Measurements from ENCODE around the gene CTTNBP2.

CTTNBP2 gene

GRCh38 chr7:117780832-117781231 lies 92.4 kb downstream of the CTTNBP2 start:
- H4K8ac ChIP-seq (ENCODE audit: low read length), result no peak overlapping the region
- no peak overlapping the region for H3K23ac ChIP-seq (ENCODE audit: low read length in 2 of 2)
- H2BK12ac ChIP-seq (ENCODE audit: low read length in 2 of 2), result no peak overlapping the region
- H3K36me3 ChIP-seq (ENCODE audit: control insufficient read depth in 1 of 2, insufficient read depth in 2 of 2, low read depth in 1 of 2, low read length in 2 of 2), result no peaks in the 10 kb centered on the region
- no peak overlapping the region for H2BK15ac ChIP-seq (ENCODE audit: low read depth, poor library complexity, severe bottlenecking)
- H3K4me3 ChIP-seq (ENCODE audit: insufficient read depth in 1 of 2, low read depth in 1 of 2, low read length in 2 of 2), result no peak overlapping the region
- H3K9me3 ChIP-seq (ENCODE audit: control insufficient read depth, low read length), result no peaks in the 10 kb centered on the region
- 100% methylated on average over 2 of the region's 2 CpGs for whole genome bisulfite sequencing
- no peaks in the 10 kb centered on the region for H3K79me1 ChIP-seq (replicated peaks; ENCODE audit: low read length, poor library complexity, severe bottlenecking)
- H3K27ac ChIP-seq (ENCODE audit: low read length, poor library complexity, severe bottlenecking), result no peak overlapping the region
- no peak overlapping the region for H3K4ac ChIP-seq (ENCODE audit: low read depth in 1 of 2, low read length in 2 of 2)
- H2AK5ac ChIP-seq (ENCODE audit: low read length, severe bottlenecking), result no peak overlapping the region
- no peak overlapping the region for H2BK120ac ChIP-seq (ENCODE audit: low read depth, low read length)
- peak overlapping the region; percentile 43 for H3K9ac ChIP-seq (ENCODE audit: low read length)
- H3K27me3 ChIP-seq (ENCODE audit: control insufficient read depth in 1 of 2, insufficient read depth in 1 of 2, low read length in 2 of 2), result no peaks in the 10 kb centered on the region
- H3K4me1 ChIP-seq (ENCODE audit: control insufficient read depth, insufficient read depth, low read depth, low read length), result peaks cover 6% of the 10 kb centered on the region
- peak; percentile 34 for DNase-seq
- H4K91ac ChIP-seq (ENCODE audit: low read length), result no peak overlapping the region
- no peak overlapping the region for H3K4me2 ChIP-seq (ENCODE audit: low read length, poor library complexity, severe bottlenecking)
- no peak overlapping the region for H3K14ac ChIP-seq (ENCODE audit: low read length in 2 of 2)
- H2BK5ac ChIP-seq (ENCODE audit: low read depth, low read length, poor library complexity, severe bottlenecking), result no peak overlapping the region
- H2AFZ ChIP-seq (ENCODE audit: low read depth, low read length), result no peak overlapping the region
- H3K18ac ChIP-seq (ENCODE audit: low read depth in 1 of 2, low read length in 2 of 2), result no peak overlapping the region

GRCh38 chr7:117777335-117778142 lies 95.7 kb downstream of the CTTNBP2 start:
- no peak overlapping the region for H3K23ac ChIP-seq (ENCODE audit: low read length in 2 of 2)
- H3K4me2 ChIP-seq (ENCODE audit: low read length, poor library complexity, severe bottlenecking), result no peak overlapping the region
- DNase-seq, result no peak
- WGBS, result 95% methylated on average over 3 of the region's 3 CpGs
- H2BK12ac ChIP-seq (ENCODE audit: low read length in 2 of 2), result no peak overlapping the region
- H3K4me1 ChIP-seq (ENCODE audit: control insufficient read depth, insufficient read depth, low read depth, low read length), result peaks cover 6% of the 10 kb centered on the region
- H4K91ac ChIP-seq (ENCODE audit: low read length), result no peak overlapping the region
- no peaks in the 10 kb centered on the region for H3K36me3 ChIP-seq (ENCODE audit: control insufficient read depth in 1 of 2, insufficient read depth in 2 of 2, low read depth in 1 of 2, low read length in 2 of 2)
- H3K27ac ChIP-seq (ENCODE audit: low read length, poor library complexity, severe bottlenecking), result no peak overlapping the region
- H2BK15ac ChIP-seq (ENCODE audit: low read depth, poor library complexity, severe bottlenecking), result no peak overlapping the region
- no peak overlapping the region for H3K14ac ChIP-seq (ENCODE audit: low read length in 2 of 2)
- H3K9ac ChIP-seq (ENCODE audit: low read length), result no peak overlapping the region
- H2BK120ac ChIP-seq (ENCODE audit: low read depth, low read length), result no peak overlapping the region
- H4K8ac ChIP-seq (ENCODE audit: low read length), result no peak overlapping the region
- no peak overlapping the region for H2AK5ac ChIP-seq (ENCODE audit: low read length, severe bottlenecking)
- no peaks in the 10 kb centered on the region for H3K27me3 ChIP-seq (ENCODE audit: control insufficient read depth in 1 of 2, insufficient read depth in 1 of 2, low read length in 2 of 2)
- no peaks in the 10 kb centered on the region for H3K9me3 ChIP-seq (ENCODE audit: control insufficient read depth, low read length)
- H3K4me3 ChIP-seq (ENCODE audit: insufficient read depth in 1 of 2, low read depth in 1 of 2, low read length in 2 of 2), result no peak overlapping the region
- no peak overlapping the region for H2BK5ac ChIP-seq (ENCODE audit: low read depth, low read length, poor library complexity, severe bottlenecking)
- no peak overlapping the region for H3K4ac ChIP-seq (ENCODE audit: low read depth in 1 of 2, low read length in 2 of 2)
- H3K79me1 ChIP-seq (replicated peaks; ENCODE audit: low read length, poor library complexity, severe bottlenecking), result no peaks in the 10 kb centered on the region
- no peak overlapping the region for H2AFZ ChIP-seq (ENCODE audit: low read depth, low read length)
- H3K18ac ChIP-seq (ENCODE audit: low read depth in 1 of 2, low read length in 2 of 2), result no peak overlapping the region

- no peak overlapping the region for H4K8ac ChIP-seq (ENCODE audit: low read length)
- H2BK120ac ChIP-seq (ENCODE audit: low read depth, low read length), result no peak overlapping the region
- no peaks in the 10 kb centered on the region for H3K27me3 ChIP-seq (ENCODE audit: control insufficient read depth in 1 of 2, insufficient read depth in 1 of 2, low read length in 2 of 2)
- H3K4me1 ChIP-seq (ENCODE audit: control insufficient read depth, insufficient read depth, low read depth, low read length), result peaks cover 8% of the 10 kb centered on the region
- H2BK12ac ChIP-seq (ENCODE audit: low read length in 2 of 2), result no peak overlapping the region
- H3K9ac ChIP-seq (ENCODE audit: low read length), result no peak overlapping the region
- H3K9me3 ChIP-seq (ENCODE audit: control insufficient read depth, low read length), result no peaks in the 10 kb centered on the region
- H3K4me2 ChIP-seq (ENCODE audit: low read length, poor library complexity, severe bottlenecking), result no peak overlapping the region
- H3K4ac ChIP-seq (ENCODE audit: low read depth in 1 of 2, low read length in 2 of 2), result no peak overlapping the region
- no peak overlapping the region for H3K14ac ChIP-seq (ENCODE audit: low read length in 2 of 2)
- H3K18ac ChIP-seq (ENCODE audit: low read depth in 1 of 2, low read length in 2 of 2), result no peak overlapping the region
- no peaks in the 10 kb centered on the region for H3K36me3 ChIP-seq (ENCODE audit: control insufficient read depth in 1 of 2, insufficient read depth in 2 of 2, low read depth in 1 of 2, low read length in 2 of 2)
- no peak overlapping the region for H4K91ac ChIP-seq (ENCODE audit: low read length)
- no peak overlapping the region for H2AFZ ChIP-seq (ENCODE audit: low read depth, low read length)
- H3K23ac ChIP-seq (ENCODE audit: low read length in 2 of 2), result no peak overlapping the region
- H2BK5ac ChIP-seq (ENCODE audit: low read depth, low read length, poor library complexity, severe bottlenecking), result no peak overlapping the region
- H3K27ac ChIP-seq (ENCODE audit: low read length, poor library complexity, severe bottlenecking), result no peak overlapping the region
- H2AK5ac ChIP-seq (ENCODE audit: low read length, severe bottlenecking), result no peak overlapping the region
- H3K79me1 ChIP-seq (replicated peaks; ENCODE audit: low read length, poor library complexity, severe bottlenecking), result peaks cover 2% of the 10 kb centered on the region
- no peak for DNase-seq
- no peak overlapping the region for H2BK15ac ChIP-seq (ENCODE audit: low read depth, poor library complexity, severe bottlenecking)
- no peak overlapping the region for H3K4me3 ChIP-seq (ENCODE audit: insufficient read depth in 1 of 2, low read depth in 1 of 2, low read length in 2 of 2)
Observed at GRCh38 chr7:117776224-117776623, 97.0 kb downstream of the CTTNBP2 start.

GRCh38 chr7:117775801-117776200 lies 97.4 kb downstream of the CTTNBP2 start:
- Histone ChIP-seq H2BK120ac (ENCODE audit: low read depth, low read length) (no peak overlapping the region), H3K4me2 (ENCODE audit: low read length, poor library complexity, severe bottlenecking) (no peak overlapping the region), H3K36me3 (ENCODE audit: control insufficient read depth in 1 of 2, insufficient read depth in 2 of 2, low read depth in 1 of 2, low read length in 2 of 2) (no peaks in the 10 kb centered on the region), H4K8ac (ENCODE audit: low read length) (no peak overlapping the region), H2AK5ac (ENCODE audit: low read length, severe bottlenecking) (no peak overlapping the region), H3K79me1 (replicated peaks; ENCODE audit: low read length, poor library complexity, severe bottlenecking) (peaks cover 3% of the 10 kb centered on the region), H4K91ac (ENCODE audit: low read length) (no peak overlapping the region), H3K4me3 (ENCODE audit: insufficient read depth in 1 of 2, low read depth in 1 of 2, low read length in 2 of 2) (no peak overlapping the region), H3K23ac (ENCODE audit: low read length in 2 of 2) (no peak overlapping the region), H3K14ac (ENCODE audit: low read length in 2 of 2) (no peak overlapping the region), H3K27me3 (ENCODE audit: control insufficient read depth in 1 of 2, insufficient read depth in 1 of 2, low read length in 2 of 2) (no peaks in the 10 kb centered on the region), H3K4ac (ENCODE audit: low read depth in 1 of 2, low read length in 2 of 2) (no peak overlapping the region), H2AFZ (ENCODE audit: low read depth, low read length) (no peak overlapping the region), H3K9ac (ENCODE audit: low read length) (no peak overlapping the region), H3K27ac (ENCODE audit: low read length, poor library complexity, severe bottlenecking) (no peak overlapping the region), H3K4me1 (ENCODE audit: control insufficient read depth, insufficient read depth, low read depth, low read length) (peaks cover 8% of the 10 kb centered on the region), H3K9me3 (ENCODE audit: control insufficient read depth, low read length) (no peaks in the 10 kb centered on the region), H2BK5ac (ENCODE audit: low read depth, low read length, poor library complexity, severe bottlenecking) (no peak overlapping the region), H3K18ac (ENCODE audit: low read depth in 1 of 2, low read length in 2 of 2) (no peak overlapping the region), H2BK15ac (ENCODE audit: low read depth, poor library complexity, severe bottlenecking) (no peak overlapping the region), H2BK12ac (ENCODE audit: low read length in 2 of 2) (no peak overlapping the region)
- 89% methylated on average over 2 of the region's 2 CpGs for WGBS
- DNase-seq, result no peak
